IMR-90 (cell line): ENCODE results near the gene CALD1. TPM values are rescaled to one million over a fixed set of nuclear protein-coding genes. Genes with fewer than 3 reads are reported as not detected.

Source experiments
- ATAC-seq: fragments of 200-7000 bp; cut with Tn5 transposase; 2 replicates; pipeline ENCODE4 v1.9.1; 2020; ENCODE audit warnings: low read depth, mild to moderate bottlenecking, moderate library complexity
- BruUV-seq: library from RNA; stranded (reverse); fragments of 400-500 nt; replicated peaks from 2 replicates; lab custom pipeline; 2021; lab: Mats Ljungman, UMichigan
- CTCF ChIA-PET: fragments of 300-600 bp; formaldehyde crosslinking; extraction: SDS; loops from one replicate; lab custom pipeline; 2021; ENCODE audit warnings: antibody characterized with exemption; lab: Yijun Ruan, JAX
- POLR2A ChIA-PET: fragments of 300-600 bp; sonication (Branson Sonifier 250); formaldehyde crosslinking; loops from one replicate; lab custom pipeline; 2022; ENCODE audit warnings: antibody characterized with exemption; ENCODE audit not compliant: unreplicated experiment; lab: Charles Lee
- DNase-seq: peaks from one replicate; pipeline ENCODE4 v3.0.0; 2013
- H2AFZ ChIP-seq: replicated peaks from 2 replicates; pipeline ENCODE3; 2013; ENCODE audit warnings: low read length, mild to moderate bottlenecking; ENCODE audit not compliant: poor library complexity
- H2AK5ac ChIP-seq: 2 replicates; pipeline ENCODE4 v1.6.1; 2013; ENCODE audit warnings: low read depth, low read length, inconsistent platforms
- H2AK9ac ChIP-seq: replicated peaks from 2 replicates; pipeline ENCODE3; 2013; ENCODE audit warnings: mild to moderate bottlenecking, low read depth, low read length, moderate library complexity; ENCODE audit not compliant: poor library complexity
- H2BK120ac ChIP-seq: 2 replicates; pipeline ENCODE4 v1.6.1; 2013; ENCODE audit warnings: low read depth, low read length, inconsistent platforms
- H2BK15ac ChIP-seq: 3 replicates; pipeline ENCODE4 v1.6.1; 2013; ENCODE audit warnings: low read depth, low read length, inconsistent platforms
- H2BK20ac ChIP-seq: 2 replicates; pipeline ENCODE4 v1.6.1; 2013; ENCODE audit warnings: low read depth, mild to moderate bottlenecking, inconsistent platforms, low read length, moderate library complexity
- H2BK5ac ChIP-seq: 2 replicates; pipeline ENCODE4 v1.6.1; 2013; ENCODE audit warnings: mild to moderate bottlenecking, low read depth, low read length, inconsistent platforms; ENCODE audit not compliant: poor library complexity, severe bottlenecking
- H3K14ac ChIP-seq: replicated peaks from 2 replicates; pipeline ENCODE4 v1.6.1; 2013; ENCODE audit warnings: low read depth, low read length, inconsistent platforms
- H3K18ac ChIP-seq: 2 replicates; pipeline ENCODE4 v1.6.1; 2013; ENCODE audit warnings: low read depth, low read length, control low read depth
- H3K23ac ChIP-seq: 2 replicates; pipeline ENCODE4 v1.6.1; 2013; ENCODE audit warnings: low read depth, low read length, inconsistent platforms
- H3K27ac ChIP-seq: 2 replicates; pipeline ENCODE4 v1.5.1; 2013; ENCODE audit warnings: mild to moderate bottlenecking, control low read depth, low read length; ENCODE audit not compliant: insufficient read depth
- H3K27me3 ChIP-seq: 2 replicates; pipeline ENCODE4 v1.6.1; 2013; ENCODE audit warnings: low read length; ENCODE audit not compliant: control insufficient read depth, insufficient read depth
- H3K36me3 ChIP-seq: 2 replicates; pipeline ENCODE4 v1.6.1; 2013; ENCODE audit warnings: low read length, mixed read lengths; ENCODE audit not compliant: control insufficient read depth, insufficient read depth
- H3K4ac ChIP-seq: 2 replicates; pipeline ENCODE4 v1.6.1; 2013; ENCODE audit warnings: low read depth, low read length, inconsistent platforms
- H3K4me1 ChIP-seq: 2 replicates; pipeline ENCODE4 v1.6.1; 2013; ENCODE audit warnings: low read length, mixed read lengths; ENCODE audit not compliant: control insufficient read depth, insufficient read depth
- H3K4me2 ChIP-seq: 2 replicates; pipeline ENCODE4 v1.6.1; 2013; ENCODE audit warnings: low read depth, mild to moderate bottlenecking, control low read depth, low read length, moderate library complexity
- H3K4me3 ChIP-seq: 2 replicates; pipeline ENCODE4 v1.5.1; 2013; ENCODE audit warnings: low read depth, mild to moderate bottlenecking, control low read depth, low read length, moderate library complexity; ENCODE audit not compliant: insufficient read depth
- H3K56ac ChIP-seq: 2 replicates; pipeline ENCODE4 v1.6.1; 2013; ENCODE audit warnings: low read length, inconsistent platforms; ENCODE audit not compliant: insufficient read depth; ENCODE audit errors: extremely low read depth
- H3K79me1 ChIP-seq, 2 experiments: 2 replicates each; pipeline ENCODE4 v1.6.1; 2013; ENCODE audit warnings: low read length in 2 of 2, inconsistent platforms in 1 of 2, low read depth in 1 of 2
- H3K9ac ChIP-seq: 2 replicates; pipeline ENCODE4 v1.6.1; 2013; ENCODE audit warnings: low read depth, low read length, control low read depth
- H3K9me1 ChIP-seq: 2 replicates; pipeline ENCODE4 v1.6.1; 2013; ENCODE audit warnings: low read length, inconsistent platforms; ENCODE audit not compliant: insufficient read depth
- H3K9me3 ChIP-seq: 2 replicates; pipeline ENCODE4 v1.6.1; 2013; ENCODE audit warnings: low read length; ENCODE audit not compliant: control insufficient read depth, insufficient read depth
- H4K20me1 ChIP-seq: 2 replicates; pipeline ENCODE4 v1.6.1; 2013; ENCODE audit warnings: low read length, inconsistent platforms; ENCODE audit not compliant: insufficient read depth
- H4K5ac ChIP-seq: 2 replicates; pipeline ENCODE4 v1.6.1; 2013; ENCODE audit warnings: mild to moderate bottlenecking, low read depth, low read length, control low read depth
- H4K8ac ChIP-seq, 2 experiments: 2 replicates each; pipeline ENCODE4 v1.6.1; 2013; ENCODE audit warnings: low read depth in 2 of 2, low read length in 2 of 2, control low read depth in 1 of 2, inconsistent platforms in 1 of 2
- H4K91ac ChIP-seq: 2 replicates; pipeline ENCODE4 v1.6.1; 2013; ENCODE audit warnings: low read depth, low read length, inconsistent platforms; ENCODE audit not compliant: insufficient read depth
- ELK1 ChIP-seq: fragments of 150-350 bp; IDR thresholded peaks from 2 replicates; pipeline ENCODE4 v1.6.1; 2016; ENCODE audit warnings: low read depth, mild to moderate bottlenecking, low read length, moderate library complexity, borderline replicate concordance
- MAFK ChIP-seq: IDR thresholded peaks from 2 replicates; pipeline ENCODE4 v1.6.1; 2012; ENCODE audit warnings: low read depth, low read length, improper control_type of control experiment
- POLR2A ChIP-seq: IDR thresholded peaks from 2 replicates; pipeline ENCODE4 v1.6.1; 2012; ENCODE audit warnings: mild to moderate bottlenecking, low read depth, low read length
- WGBS, 2 experiments: methylation state at CpG; one replicate each; pipeline versions ENCODE4 v1.1.5 to v1.1.7; 2013; ENCODE audit warnings: missing lambda C conversion rate in 2 of 2; ENCODE audit not compliant: insufficient read length in 1 of 2; ENCODE audit errors: extremely low coverage in 2 of 2; 5-methylcytosine and 5-hydroxymethylcytosine counted together
- dilution Hi-C: fragments of 300-500 bp; cut with HindIII; formaldehyde crosslinking; loops from one replicate; pipeline ENCODE4 v1.14.3; 2018; ENCODE audit warnings: low sequenced_read_pairs; ENCODE audit not compliant: unreplicated experiment
- in situ Hi-C: fragments of 300-500 bp; cut with MboI; formaldehyde crosslinking; loops from 3 replicates; pipeline ENCODE4 v1.14.3; 2019; ENCODE audit warnings: low sequenced_read_pairs, inconsistent platforms, mixed read lengths
- intact Hi-C: fragments of 100-400 bp; cut with micrococcal nuclease; formaldehyde crosslinking; loops from 2 replicates; pipeline ENCODE4 v1.10.0; 2022
- polyA plus RNA-seq, 3 experiments: library from polyadenylated mRNA; depleted of rRNA; stranded (reverse); fragments of >200 nt; gene quantifications; 2 replicates each; pipeline ENCODE4 v1.2.3, GENCODE V29; 2012; ENCODE audit warnings: low replicate concordance in 1 of 3
- total RNA-seq: library from RNA; depleted of rRNA; stranded (reverse); fragments of >200 nt; gene quantifications from 2 replicates; pipeline ENCODE4 v1.2.3, GENCODE V29; 2012
- TF ChIP-seq, protein P1 (sequence below): conservative IDR thresholded peaks from 2 replicates; pipeline ENCODE4 v1.5.1; 2012; ENCODE audit warnings: mild to moderate bottlenecking, low read depth, low read length, improper control_type of control experiment

The CALD1 gene
- total and polyA plus RNA-seq, 2 of the 4 experiments (the other 2 are of a cell fraction) = 375 to 487 TPM

DNA sequence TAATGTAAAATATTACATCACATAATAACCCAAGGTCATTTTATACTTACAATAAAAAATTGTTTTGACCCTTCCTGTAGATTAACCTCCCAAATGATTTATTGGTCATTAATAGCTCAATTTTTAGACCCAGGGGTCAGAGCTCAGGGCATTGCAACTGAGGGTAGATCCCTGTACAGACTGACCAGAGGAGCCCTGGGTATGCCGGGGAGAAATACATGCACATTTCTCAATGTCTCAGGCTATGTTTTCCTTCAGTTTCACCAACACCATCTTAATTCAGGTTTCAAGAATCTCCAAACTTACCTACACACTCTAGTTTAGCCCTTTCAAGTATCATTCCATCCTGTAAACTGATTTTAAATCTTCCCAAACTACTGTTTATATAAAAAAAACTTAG, 46.2 kb downstream of the CALD1 start:
- H3K9me3 ChIP-seq = no peaks in the 10 kb centered on the region
- no peak overlapping the region for H2BK120ac ChIP-seq
- no peak for ATAC-seq
- no peaks in the 10 kb centered on the region for H3K27me3 ChIP-seq
- intact Hi-C loops = loop anchor here (2.0 to 5.0 kb wide), 3 partner anchors 39 to 133 kb away; no protein-coding TSS in a partner anchor
- H4K91ac ChIP-seq = no peak overlapping the region
- peak overlapping the region; percentile 44; the same call in 1 of the 2 replicates for H3K4me2 ChIP-seq
- POLR2A ChIA-PET = no interaction called here
- no peak overlapping the region for H3K18ac ChIP-seq
- H2BK20ac ChIP-seq = no peak overlapping the region
- WGBS, 2 experiments = no CpG with 5 or more reads among the region's 1 CpG
- no peak overlapping the region for H2AFZ ChIP-seq
- H3K9ac ChIP-seq = no peak overlapping the region
- H3K79me1 ChIP-seq = peaks cover 12 to 67% of the 10 kb centered on the region in 2 experiments; a peak in 3 of 4 replicates
- H3K36me3 ChIP-seq = peaks cover 4% of the 10 kb centered on the region
- no peak overlapping the region for H3K14ac ChIP-seq
- peak overlapping the region; percentile 60 for H2BK5ac ChIP-seq
- no peak overlapping the region for H3K56ac ChIP-seq
- no peak overlapping the region for H3K27ac ChIP-seq
- H2BK15ac ChIP-seq = no peak overlapping the region
- H2AK5ac ChIP-seq = no peak overlapping the region
- H3K4ac ChIP-seq = no peak overlapping the region
- in situ Hi-C loops = no loop called here
- dilution Hi-C loops = no loop called here
- H3K9me1 ChIP-seq = peaks cover 22% of the 10 kb centered on the region
- H4K20me1 ChIP-seq = peaks cover 83% of the 10 kb centered on the region
- no peak overlapping the region for H2AK9ac ChIP-seq
- no peak overlapping the region for H3K4me3 ChIP-seq
- no peak for DNase-seq
- TF ChIP-seq, protein P1, sequence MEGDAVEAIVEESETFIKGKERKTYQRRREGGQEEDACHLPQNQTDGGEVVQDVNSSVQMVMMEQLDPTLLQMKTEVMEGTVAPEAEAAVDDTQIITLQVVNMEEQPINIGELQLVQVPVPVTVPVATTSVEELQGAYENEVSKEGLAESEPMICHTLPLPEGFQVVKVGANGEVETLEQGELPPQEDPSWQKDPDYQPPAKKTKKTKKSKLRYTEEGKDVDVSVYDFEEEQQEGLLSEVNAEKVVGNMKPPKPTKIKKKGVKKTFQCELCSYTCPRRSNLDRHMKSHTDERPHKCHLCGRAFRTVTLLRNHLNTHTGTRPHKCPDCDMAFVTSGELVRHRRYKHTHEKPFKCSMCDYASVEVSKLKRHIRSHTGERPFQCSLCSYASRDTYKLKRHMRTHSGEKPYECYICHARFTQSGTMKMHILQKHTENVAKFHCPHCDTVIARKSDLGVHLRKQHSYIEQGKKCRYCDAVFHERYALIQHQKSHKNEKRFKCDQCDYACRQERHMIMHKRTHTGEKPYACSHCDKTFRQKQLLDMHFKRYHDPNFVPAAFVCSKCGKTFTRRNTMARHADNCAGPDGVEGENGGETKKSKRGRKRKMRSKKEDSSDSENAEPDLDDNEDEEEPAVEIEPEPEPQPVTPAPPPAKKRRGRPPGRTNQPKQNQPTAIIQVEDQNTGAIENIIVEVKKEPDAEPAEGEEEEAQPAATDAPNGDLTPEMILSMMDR = no peak
- no peak for TF ChIP-seq MAFK
- no peak for TF ChIP-seq ELK1
- TF ChIP-seq POLR2A = peak; percentile 11; the same call in 1 of the 2 replicates
- no TSS peak for BruUV-seq
- H3K23ac ChIP-seq = no peak overlapping the region; the same call in 1 of the 2 replicates
- H4K8ac ChIP-seq = peak overlapping the region in 1 of 2 experiments; percentile 36; a peak in 1 of 4 replicates
- H3K4me1 ChIP-seq = peaks cover 27% of the 10 kb centered on the region
- CTCF ChIA-PET = no interaction called here
- no peak overlapping the region for H4K5ac ChIP-seq
